Transverse colon (tissue), 3 donors: ENCODE data around the gene KIF2C.

ENCODE experiments used
- POLR2A ChIP-seq: fragments of 450-650 bp; IDR thresholded peaks from one replicate; pipeline ENCODE4 v1.6.1; 2016; ENCODE audit warnings: antibody characterized with exemption, mild to moderate bottlenecking, moderate library complexity
- POLR2AphosphoS5 ChIP-seq, 3 donors: sonication (generic); formaldehyde crosslinking; IDR thresholded peaks; one replicate each; pipeline ENCODE4 v1.6.1; 2016; ENCODE audit warnings: antibody characterized with exemption in 3 of 3

- TF ChIP-seq POLR2A (no peak), POLR2AphosphoS5 (IDR thresholded peaks at IDR 0.05) (no peak)
Observed at GRCh38 chr1:44693900-44694299, 45.7 kb upstream of the KIF2C start.
